ENCODE measurements around the gene CNRIP1.
"Not testable (repeated sequence)": the region's sequence is repeated elsewhere in the genome, so short reads cannot be mapped to it uniquely, and the experiment has no call there.

The CNRIP1 gene

GRCh38 chr2:68340226-68341061, 20.7 kb upstream of the CNRIP1 start:
- no peak for DNase-seq

GRCh38 chr2:68336192-68336591, 16.4 kb upstream of the CNRIP1 start:
- DNase-seq, result no peak

- no peak for DNase-seq
Observed at GRCh38 chr2:68333931-68334330, 14.2 kb upstream of the CNRIP1 start.

- DNase-seq, result no peak
Observed at GRCh38 chr2:68333009-68333408, 13.3 kb upstream of the CNRIP1 start.

- DNase-seq, result peak; percentile 15
Observed at GRCh38 chr2:68330691-68331090, 10.9 kb upstream of the CNRIP1 start.

GRCh38 chr2:68328901-68329300, 9.2 kb upstream of the CNRIP1 start:
- DNase-seq, result no peak

- no peak for DNase-seq
Observed at GRCh38 chr2:68325056-68325455, 5.3 kb upstream of the CNRIP1 start.

GRCh38 chr2:68320118-68320641, 431 bp upstream of the CNRIP1 start:
- no peak for DNase-seq

GRCh38 chr2:68318914-68319397, 793 bp downstream of the CNRIP1 start:
- DNase-seq, result no peak

- no peak for DNase-seq
Observed at GRCh38 chr2:68317971-68318913, 1.5 kb downstream of the CNRIP1 start.

- no peak for DNase-seq
Observed at GRCh38 chr2:68316111-68316510, 3.6 kb downstream of the CNRIP1 start.

- DNase-seq, result no peak
Observed at GRCh38 chr2:68311033-68311432, 8.7 kb downstream of the CNRIP1 start.

GRCh38 chr2:68309426-68309825, 10.3 kb downstream of the CNRIP1 start:
- no peak for DNase-seq

GRCh38 chr2:68303902-68304272, 15.9 kb downstream of the CNRIP1 start:
- not testable (repeated sequence) for DNase-seq

GRCh38 chr2:68303033-68303901, 16.5 kb downstream of the CNRIP1 start:
- no peak for DNase-seq

- no peak for DNase-seq
Observed at GRCh38 chr2:68302281-68302875, 17.4 kb downstream of the CNRIP1 start.

- DNase-seq, result no peak
Observed at GRCh38 chr2:68295516-68295915, 24.2 kb downstream of the CNRIP1 start.

- DNase-seq, result no peak
Observed at GRCh38 chr2:68294913-68295312, 24.8 kb downstream of the CNRIP1 start.

- no peak for DNase-seq
Observed at GRCh38 chr2:68294187-68294586, 25.6 kb downstream of the CNRIP1 start.

- no peak for DNase-seq
Observed at GRCh38 chr2:68293755-68294154, 26.0 kb downstream of the CNRIP1 start.

- DNase-seq, result no peak
Observed at GRCh38 chr2:68293024-68293423, 26.7 kb downstream of the CNRIP1 start.

GRCh38 chr2:68292108-68292710, 27.5 kb downstream of the CNRIP1 start:
- DNase-seq, result peak; percentile 47
